Ovary (tissue), 9 donors: Measurements from ENCODE around the gene TYMS. TPM values are rescaled to one million over a fixed set of nuclear protein-coding genes. Genes with fewer than 3 reads are reported as not detected.

Experiments
- DNase-seq, 5 donors: peaks; one replicate each; pipeline ENCODE4 v3.0.0-alpha.2; 2019 to 2020
- H3K27ac ChIP-seq, 2 donors: fragments of 200-600 bp; one replicate each; pipeline versions ENCODE4 v1.5.1 to v1.8.0; 2019 to 2022
- H3K27me3 ChIP-seq: fragments of 200-600 bp; one replicate; pipeline ENCODE4 v1.8.0; 2022
- H3K36me3 ChIP-seq: fragments of 200-600 bp; sonication (generic); one replicate; pipeline ENCODE4 v1.5.1; 2019
- H3K4me1 ChIP-seq: one replicate; pipeline ENCODE4 v1.8.1; 2013; ENCODE audit warnings: mild to moderate bottlenecking, moderate library complexity; ENCODE audit not compliant: insufficient read depth
- H3K4me3 ChIP-seq: fragments of 200-600 bp; sonication (generic); one replicate; pipeline ENCODE4 v1.5.1; 2017
- H3K9me3 ChIP-seq, 2 donors: fragments of 200-600 bp in 1 of 2; sonication (generic) in 1 of 2; one replicate each; pipeline versions ENCODE4 v1.5.1 to v1.8.1; 2013 to 2019; ENCODE audit warnings: mild to moderate bottlenecking in 1 of 2, moderate library complexity in 1 of 2
- EP300 ChIP-seq: sonication (generic); formaldehyde crosslinking; IDR thresholded peaks from one replicate; pipeline ENCODE4 v1.6.1; 2017; ENCODE audit warnings: antibody characterized with exemption
- POLR2A ChIP-seq: fragments of 450-650 bp; IDR thresholded peaks from one replicate; pipeline ENCODE4 v1.6.1; 2017; ENCODE audit warnings: antibody characterized with exemption, mild to moderate bottlenecking, moderate library complexity
- WGBS, 3 donors: extraction: QIAGEN DNeasy Blood & Tissue Kit in 1 of 3; methylation state at CpG; one replicate each; pipeline versions ENCODE4 v1.1.5 to v1.1.7; 2013 to 2017; 5-methylcytosine and 5-hydroxymethylcytosine counted together
- intact Hi-C, 4 donors: fragments of 100-400 bp; cut with DNase I; formaldehyde crosslinking; loops; one replicate each; pipeline versions ENCODE4 v1.11.0 to v1.15.1; 2022 to 2023
- polyA plus RNA-seq, 2 donors: library from polyadenylated mRNA; stranded (reverse); fragments of 200-250 nt in 1 of 2; fragments of 350-450 nt in 1 of 2; fragmentation: Illumina TruSeq in 1 of 2; extraction: RNeasy Lipid Tissue Mini Kit (QIAGEN cat#74804) in 1 of 2; gene quantifications; one replicate each; pipeline ENCODE4 v1.2.3, GENCODE V29; 2013 to 2014
- total RNA-seq, 7 donors: library from RNA; depleted of rRNA in 2 of 7; stranded (reverse); fragments of >200 nt in 2 of 7; fragmentation: NEBNext Ultra II Directional in 3 of 7; extraction: Animal tissue kit (Norgen Biotek cat#: 25700) in 3 of 7; gene quantifications; one replicate each; pipeline versions ENCODE4 v1.1.0 to v1.2.4, GENCODE V29; 2016 to 2023
- TF ChIP-seq, protein P1 (sequence below), 3 donors: fragments of 450-650 bp in 2 of 3; fragments of 200-600 bp in 1 of 3; IDR thresholded peaks; one replicate each; pipeline versions ENCODE4 v1.5.1 to v1.8.0; 2016 to 2022; ENCODE audit warnings: antibody characterized with exemption in 3 of 3, mild to moderate bottlenecking in 1 of 3
- donor health status: DM: no; HTN: no; CAD: no; lungs with moderate emphysema.
- donor health status: DM: no; HTN: no; CAD: no.
- donor health status: Bipolar disorder and iron deficiency.
- donor health status: DM: yes; HTN: yes; CAD: no.
- donor health status: DM: no; HTN: no; CAD: no.
- donor health status: DM: yes; HTN: yes; CAD: no.

TYMS gene
- total and polyA plus RNA-seq, 9 donors, result 0.48 to 8.4 (median 4.4) TPM

- WGBS, 3 donors, result 79 to 80% (median 80%) methylated on average over 2 of the region's 2 CpGs
- no peak overlapping the region for H3K4me3 ChIP-seq
- H3K9me3 ChIP-seq, result no peaks in the 10 kb centered on the region
- TF ChIP-seq, protein P1, sequence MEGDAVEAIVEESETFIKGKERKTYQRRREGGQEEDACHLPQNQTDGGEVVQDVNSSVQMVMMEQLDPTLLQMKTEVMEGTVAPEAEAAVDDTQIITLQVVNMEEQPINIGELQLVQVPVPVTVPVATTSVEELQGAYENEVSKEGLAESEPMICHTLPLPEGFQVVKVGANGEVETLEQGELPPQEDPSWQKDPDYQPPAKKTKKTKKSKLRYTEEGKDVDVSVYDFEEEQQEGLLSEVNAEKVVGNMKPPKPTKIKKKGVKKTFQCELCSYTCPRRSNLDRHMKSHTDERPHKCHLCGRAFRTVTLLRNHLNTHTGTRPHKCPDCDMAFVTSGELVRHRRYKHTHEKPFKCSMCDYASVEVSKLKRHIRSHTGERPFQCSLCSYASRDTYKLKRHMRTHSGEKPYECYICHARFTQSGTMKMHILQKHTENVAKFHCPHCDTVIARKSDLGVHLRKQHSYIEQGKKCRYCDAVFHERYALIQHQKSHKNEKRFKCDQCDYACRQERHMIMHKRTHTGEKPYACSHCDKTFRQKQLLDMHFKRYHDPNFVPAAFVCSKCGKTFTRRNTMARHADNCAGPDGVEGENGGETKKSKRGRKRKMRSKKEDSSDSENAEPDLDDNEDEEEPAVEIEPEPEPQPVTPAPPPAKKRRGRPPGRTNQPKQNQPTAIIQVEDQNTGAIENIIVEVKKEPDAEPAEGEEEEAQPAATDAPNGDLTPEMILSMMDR (IDR thresholded peaks at IDR 0.05), result no peak
- TF ChIP-seq POLR2A (no peak), EP300 (no peak)
- intact Hi-C loops, result no loop called here
- H3K27ac ChIP-seq, result no peak overlapping the region
- H3K27me3 ChIP-seq, result no peaks in the 10 kb centered on the region
- no peaks in the 10 kb centered on the region for H3K36me3 ChIP-seq
- no peak for DNase-seq
- no peaks in the 10 kb centered on the region for H3K4me1 ChIP-seq
Measured at GRCh38 chr18:634551-635045, 22.9 kb upstream of the TYMS start.

- Histone ChIP-seq H3K27me3 (no peaks in the 10 kb centered on the region), H3K4me1 (no peaks in the 10 kb centered on the region), H3K9me3 (no peaks in the 10 kb centered on the region), H3K4me3 (no peak overlapping the region), H3K27ac (no peak overlapping the region), H3K36me3 (no peaks in the 10 kb centered on the region)
- 74 to 85% (median 77%) methylated on average over 8 of the region's 8 CpGs for WGBS, 3 donors
- intact Hi-C loops, result no loop called here
- TF ChIP-seq EP300 (no peak), POLR2A (no peak)
- TF ChIP-seq, protein P1 (IDR thresholded peaks at IDR 0.05), result no peak
- DNase-seq, result no peak
Measured at GRCh38 chr18:635171-635570, 22.3 kb upstream of the TYMS start.

DNA sequence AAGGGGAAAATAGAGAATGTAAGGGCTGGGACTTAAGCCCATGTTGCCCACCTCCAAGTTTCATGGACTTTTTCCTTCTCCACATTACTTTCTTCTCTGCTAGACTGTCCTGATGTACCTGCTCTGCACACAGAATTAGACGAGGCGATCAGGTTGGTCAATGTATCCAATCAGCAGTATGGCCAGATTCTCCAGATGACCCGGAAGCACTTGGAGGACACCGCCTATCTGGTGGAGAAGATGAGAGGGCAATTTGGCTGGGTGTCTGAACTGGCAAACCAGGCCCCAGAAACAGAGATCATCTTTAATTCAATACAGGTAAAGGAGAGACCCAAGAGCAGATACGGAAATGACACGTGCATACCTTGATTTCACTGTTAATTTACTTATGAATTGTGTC lies 16.2 kb upstream of the TYMS start:
- no peak overlapping the region for H3K4me3 ChIP-seq
- no peak overlapping the region for H3K27ac ChIP-seq
- 89 to 92% (median 90%) methylated on average over 6 of the region's 6 CpGs for whole genome bisulfite sequencing, 3 donors
- no peaks in the 10 kb centered on the region for H3K27me3 ChIP-seq
- TF ChIP-seq POLR2A (no peak), EP300 (no peak)
- TF ChIP-seq, protein P1 (IDR thresholded peaks at IDR 0.05), result no peak
- no peaks in the 10 kb centered on the region for H3K4me1 ChIP-seq
- no peaks in the 10 kb centered on the region for H3K36me3 ChIP-seq
- H3K9me3 ChIP-seq, result no peaks in the 10 kb centered on the region
- intact Hi-C loops, result no loop called here
- no peak for DNase-seq

DNA sequence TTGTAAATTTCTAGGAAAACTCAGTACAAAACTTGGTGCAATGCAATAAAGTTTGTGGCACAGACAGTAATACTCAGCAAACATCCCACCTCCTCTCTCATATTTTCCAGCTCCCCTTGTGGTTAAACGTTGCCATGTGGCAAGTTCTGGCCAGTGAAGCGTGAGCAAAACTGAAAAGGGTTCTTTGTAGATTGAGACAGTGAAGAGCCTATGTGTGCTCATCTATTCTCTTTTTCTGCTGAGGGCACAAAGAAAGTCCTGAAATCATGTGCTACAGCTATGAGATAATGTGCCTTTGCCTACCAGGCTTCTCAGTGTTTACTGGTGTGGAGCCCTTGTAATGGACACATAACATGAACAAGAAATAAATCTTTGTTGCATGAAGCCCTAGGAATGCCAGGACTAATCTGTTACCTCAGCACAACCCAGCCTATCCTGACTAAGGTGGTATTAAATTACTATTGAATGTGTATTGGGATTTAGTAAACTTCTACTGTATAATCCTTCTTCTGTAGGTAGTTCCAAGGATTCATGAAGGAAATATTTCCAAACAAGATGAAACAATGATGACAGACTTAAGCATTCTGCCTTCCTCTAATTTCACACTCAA lies 13.0 kb upstream of the TYMS start:
- H3K27ac ChIP-seq, result no peak overlapping the region
- no peaks in the 10 kb centered on the region for H3K9me3 ChIP-seq
- intact Hi-C loops, result no loop called here
- no peaks in the 10 kb centered on the region for H3K4me1 ChIP-seq
- TF ChIP-seq EP300 (no peak), POLR2A (no peak)
- no peaks in the 10 kb centered on the region for H3K36me3 ChIP-seq
- DNase-seq, result no peak
- WGBS, 3 donors, result 29 to 61% (median 54%) methylated on average over 2 of the region's 2 CpGs
- no peaks in the 10 kb centered on the region for H3K27me3 ChIP-seq
- no peak overlapping the region for H3K4me3 ChIP-seq

GRCh38 chr18:647304-647703 lies 10.1 kb upstream of the TYMS start:
- WGBS, 3 donors, result 89 to 91% (median 91%) methylated on average over 5 of the region's 5 CpGs
- Histone ChIP-seq H3K4me3 (no peak overlapping the region), H3K27me3 (no peaks in the 10 kb centered on the region), H3K4me1 (no peaks in the 10 kb centered on the region), H3K27ac (no peak overlapping the region), H3K36me3 (no peaks in the 10 kb centered on the region), H3K9me3 (no peaks in the 10 kb centered on the region)
- TF ChIP-seq, protein P1 (IDR thresholded peaks at IDR 0.05), result no peak
- no peak for TF ChIP-seq EP300
- no peak for TF ChIP-seq POLR2A
- no peak for DNase-seq
- intact Hi-C loops, result no loop called here
